ENCODE data around the gene TRIM2.
"Not testable (repeated sequence)": the region's sequence is repeated elsewhere in the genome, so short reads cannot be mapped to it uniquely, and the experiment has no call there.

Gene TRIM2

DNA sequence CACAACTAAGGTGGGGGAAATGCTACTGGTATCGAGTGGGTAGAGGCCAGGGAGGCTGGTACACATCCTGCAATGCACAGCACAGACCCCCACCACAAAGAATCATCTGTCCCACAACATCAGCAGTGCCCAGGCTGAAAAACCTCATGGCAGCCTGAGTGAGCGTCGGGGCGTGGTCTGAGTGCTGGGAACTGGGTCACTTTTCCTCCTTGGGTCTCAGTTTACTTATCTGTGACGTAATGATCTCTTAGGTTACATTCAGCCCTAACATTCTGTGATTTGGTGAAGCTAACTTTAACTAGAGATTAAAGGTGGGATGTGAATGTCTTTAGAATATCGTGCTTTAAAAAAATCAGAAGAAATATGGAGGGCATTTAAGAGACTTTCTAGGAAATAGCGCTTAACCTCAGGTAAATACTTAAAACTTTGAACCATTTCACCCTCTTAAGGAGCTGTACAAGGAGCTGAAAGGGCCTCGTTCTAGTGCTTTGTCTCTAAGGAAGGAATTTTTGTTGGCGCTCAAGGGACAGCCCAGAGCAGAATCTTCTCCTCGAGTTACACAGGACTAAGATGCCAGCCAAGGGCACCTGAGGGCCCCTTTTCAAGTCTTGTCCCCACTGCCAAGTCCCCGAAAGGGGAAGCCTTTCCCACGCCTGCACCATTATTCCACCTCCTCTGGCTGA, 18.1 kb upstream of the TRIM2 start:
- DNase-seq (ENCODE audit: low read depth): no peak
- H3K4me3 ChIP-seq (replicated peaks; ENCODE audit: low read depth, low read length): no peak overlapping the region
- TF ChIP-seq, protein P1, sequence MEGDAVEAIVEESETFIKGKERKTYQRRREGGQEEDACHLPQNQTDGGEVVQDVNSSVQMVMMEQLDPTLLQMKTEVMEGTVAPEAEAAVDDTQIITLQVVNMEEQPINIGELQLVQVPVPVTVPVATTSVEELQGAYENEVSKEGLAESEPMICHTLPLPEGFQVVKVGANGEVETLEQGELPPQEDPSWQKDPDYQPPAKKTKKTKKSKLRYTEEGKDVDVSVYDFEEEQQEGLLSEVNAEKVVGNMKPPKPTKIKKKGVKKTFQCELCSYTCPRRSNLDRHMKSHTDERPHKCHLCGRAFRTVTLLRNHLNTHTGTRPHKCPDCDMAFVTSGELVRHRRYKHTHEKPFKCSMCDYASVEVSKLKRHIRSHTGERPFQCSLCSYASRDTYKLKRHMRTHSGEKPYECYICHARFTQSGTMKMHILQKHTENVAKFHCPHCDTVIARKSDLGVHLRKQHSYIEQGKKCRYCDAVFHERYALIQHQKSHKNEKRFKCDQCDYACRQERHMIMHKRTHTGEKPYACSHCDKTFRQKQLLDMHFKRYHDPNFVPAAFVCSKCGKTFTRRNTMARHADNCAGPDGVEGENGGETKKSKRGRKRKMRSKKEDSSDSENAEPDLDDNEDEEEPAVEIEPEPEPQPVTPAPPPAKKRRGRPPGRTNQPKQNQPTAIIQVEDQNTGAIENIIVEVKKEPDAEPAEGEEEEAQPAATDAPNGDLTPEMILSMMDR (IDR thresholded peaks at IDR 0.05; ENCODE audit: low read length, missing control alignments): no peak

DNA sequence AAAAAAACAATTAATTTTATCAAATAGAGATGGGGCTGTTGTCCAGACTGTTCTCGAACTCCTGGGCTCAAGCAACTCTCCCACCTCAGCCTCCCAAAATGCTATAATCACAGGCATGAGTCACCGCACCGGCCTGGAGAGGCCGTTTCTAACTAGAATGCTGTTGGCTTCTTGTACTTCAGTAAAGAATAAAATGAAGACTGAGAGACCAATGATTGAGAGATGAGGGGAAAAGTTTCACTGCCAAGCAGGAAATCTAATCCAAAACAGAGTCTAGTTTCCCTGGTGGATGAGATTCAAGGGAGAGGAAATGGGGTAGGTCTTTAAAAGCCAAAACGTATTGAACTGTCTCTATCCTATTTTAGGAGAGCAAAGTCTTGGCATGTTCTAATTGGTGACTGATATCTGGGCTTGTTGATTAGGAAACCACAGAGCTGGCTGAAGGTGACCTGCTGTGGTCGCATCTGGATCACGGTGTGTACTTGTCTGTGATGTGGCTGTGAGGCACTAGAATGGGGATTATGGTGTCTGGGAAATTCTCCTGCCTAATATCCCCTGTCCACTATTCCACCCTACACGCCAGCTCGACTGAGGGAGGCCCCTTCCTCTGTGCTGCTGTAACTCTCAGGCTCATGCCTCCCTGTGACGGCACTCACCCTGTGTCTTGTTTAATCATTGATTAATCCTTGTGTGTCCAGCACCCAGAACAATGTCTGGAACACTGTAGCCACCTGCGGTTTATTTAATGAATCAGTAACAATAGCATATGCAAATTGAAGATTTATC, 15.0 kb upstream of the TRIM2 start:
- TF ChIP-seq, protein P1 (IDR thresholded peaks at IDR 0.05; ENCODE audit: low read length, missing control alignments): no peak
- peak; percentile 44 for DNase-seq (ENCODE audit: low read depth)
- no peak overlapping the region for H3K4me3 ChIP-seq (replicated peaks; ENCODE audit: low read depth, low read length)

DNA sequence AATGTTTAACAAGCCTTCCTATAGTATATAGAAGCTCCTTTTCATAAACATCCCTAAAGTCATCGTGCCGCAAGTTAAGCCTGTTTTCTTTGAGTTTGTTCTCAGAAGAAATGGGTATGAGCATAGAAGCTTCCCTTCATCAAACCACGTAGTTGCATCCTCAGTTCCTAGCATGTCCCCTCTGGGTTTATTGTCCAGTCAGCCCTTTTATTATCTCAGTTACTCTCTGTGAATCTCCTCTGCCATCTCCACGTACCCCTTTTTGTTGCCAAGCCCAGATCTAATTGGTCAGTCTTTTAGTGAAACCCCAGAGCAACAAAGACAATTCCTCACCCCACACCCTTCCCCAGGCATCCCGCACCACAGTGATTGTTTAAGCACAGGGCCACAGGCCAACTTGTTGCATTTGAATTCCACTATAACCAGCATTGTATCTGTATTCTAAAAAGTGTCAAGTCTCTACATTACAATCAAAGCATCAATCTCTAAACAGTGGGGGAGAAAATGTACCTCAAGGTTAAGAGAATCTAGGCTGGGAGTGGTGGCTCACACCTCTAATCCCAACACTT, 12.4 kb upstream of the TRIM2 start:
- DNase-seq (ENCODE audit: low read depth): no peak
- H3K4me3 ChIP-seq (replicated peaks; ENCODE audit: low read depth, low read length): no peak overlapping the region
- TF ChIP-seq, protein P1 (IDR thresholded peaks at IDR 0.05; ENCODE audit: low read length, missing control alignments): no peak

DNA sequence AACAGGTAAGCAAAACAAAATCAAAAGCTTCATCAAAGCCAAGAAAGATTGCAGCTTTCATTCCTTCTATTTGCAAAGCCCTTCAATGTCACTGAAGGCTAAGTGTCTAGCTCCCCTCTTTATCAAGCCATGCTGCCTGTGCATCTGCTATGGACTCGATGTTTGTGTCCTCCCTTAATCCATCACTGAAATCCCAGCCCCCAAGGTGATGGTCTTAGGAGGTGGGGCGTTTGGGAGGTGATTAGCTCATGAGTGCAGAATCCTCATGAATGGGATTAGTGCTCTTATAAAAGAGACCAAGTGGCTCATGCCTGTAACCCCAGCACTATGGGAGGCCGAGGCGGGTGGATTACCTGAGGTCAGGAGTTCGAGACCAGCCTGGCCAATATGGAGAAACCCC, 6.9 kb upstream of the TRIM2 start:
- H3K4me3 ChIP-seq (replicated peaks; ENCODE audit: low read depth, low read length): no peak overlapping the region
- TF ChIP-seq, protein P1 (IDR thresholded peaks at IDR 0.05; ENCODE audit: low read length, missing control alignments): no peak

DNA sequence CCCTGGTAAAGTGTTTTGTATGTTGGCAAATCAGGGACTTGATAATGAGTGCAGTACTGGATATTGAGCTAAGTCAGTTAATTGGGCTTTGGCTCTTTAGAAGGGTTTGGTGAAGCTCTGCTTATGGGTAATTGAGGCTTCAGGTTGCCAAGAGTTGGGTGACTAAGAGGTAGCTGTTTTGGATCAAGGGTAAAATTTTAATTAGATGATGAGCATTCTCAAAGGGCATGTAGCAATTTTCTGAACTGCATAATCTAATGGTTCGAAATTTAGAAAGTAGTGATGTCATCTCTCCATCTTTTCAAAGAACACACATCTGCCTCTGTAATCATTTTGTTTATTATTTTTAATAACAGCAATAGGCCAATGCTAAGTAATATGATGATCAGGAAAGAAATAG, 5.5 kb upstream of the TRIM2 start:
- H3K4me3 ChIP-seq (replicated peaks; ENCODE audit: low read depth, low read length): no peak overlapping the region
- TF ChIP-seq, protein P1 (IDR thresholded peaks at IDR 0.05; ENCODE audit: low read length, missing control alignments): no peak
- DNase-seq (ENCODE audit: low read depth): no peak

More for the DNA sequence above, 6.9 kb upstream of the TRIM2 start:
- DNase-seq (ENCODE audit: low read depth): no peak

DNA sequence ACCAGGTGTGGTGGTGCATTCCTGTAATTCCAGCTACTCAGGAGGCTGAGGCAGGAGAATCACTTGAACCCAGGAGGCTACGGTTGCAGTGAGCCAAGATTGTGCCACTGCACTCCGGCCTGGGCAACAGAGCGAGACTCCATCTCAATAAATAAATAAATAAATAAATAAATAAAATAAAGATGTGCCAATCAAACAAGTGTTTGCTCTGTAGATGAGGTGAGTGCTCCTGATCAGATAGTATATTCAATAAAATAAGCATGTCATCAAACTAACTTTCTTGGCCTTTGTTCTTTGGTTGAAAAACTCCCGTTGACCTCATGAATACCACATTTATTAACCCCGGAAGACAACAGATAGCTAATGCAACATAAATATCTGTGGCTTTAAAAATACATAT, 497 bp upstream of the TRIM2 start:
- DNase-seq (ENCODE audit: low read depth): not testable (repeated sequence)
- H3K4me3 ChIP-seq (replicated peaks; ENCODE audit: low read depth, low read length): peak overlapping the region; percentile 35
